ENCODE results near the gene PPIP5K1.

GRCh38 chr15:43516801-43517353 lies 73.1 kb downstream of the PPIP5K1 start:
- no peak for TF ChIP-seq POLR2A (IDR thresholded peaks at IDR 0.05; ENCODE audit: low read length)
- no peak for TF ChIP-seq GATA1 (IDR thresholded peaks at IDR 0.05; ENCODE audit: low read depth, low read length)

Measured in erythroblast (primary cell).